CD4-positive, alpha-beta T cell treated with Interferon alpha-2 for 1 hour (primary cell): ENCODE measurements around the gene PHOSPHO1.
A peak's percentile ranks its signal among the peaks of the same experiment; 100 is the strongest.

Source experiments
- DNase-seq, 2 donors: peaks; one replicate each; pipeline ENCODE4 v3.0.0-alpha.2; 2020 to 2022

The PHOSPHO1 gene

GRCh38 chr17:49241692-49242397 is 11.3 kb upstream of the PHOSPHO1 start:
- DNase-seq = no peak

- no peak for DNase-seq
Measured at GRCh38 chr17:49241040-49241439, 10.5 kb upstream of the PHOSPHO1 start.

- no peak for DNase-seq
Measured at GRCh38 chr17:49240619-49241018, 10.0 kb upstream of the PHOSPHO1 start.

GRCh38 chr17:49239963-49240362 is 9.4 kb upstream of the PHOSPHO1 start:
- no peak for DNase-seq

- DNase-seq = no peak
Measured at GRCh38 chr17:49235896-49236295, 5.3 kb upstream of the PHOSPHO1 start.

- no peak for DNase-seq
Measured at GRCh38 chr17:49234509-49235080, 4.0 kb upstream of the PHOSPHO1 start.

GRCh38 chr17:49231563-49231894 is 942 bp upstream of the PHOSPHO1 start:
- DNase-seq = no peak

- DNase-seq = no peak
Measured at GRCh38 chr17:49229805-49230600, 584 bp downstream of the PHOSPHO1 start.

GRCh38 chr17:49229076-49229804 is 1.3 kb downstream of the PHOSPHO1 start:
- DNase-seq = no peak

GRCh38 chr17:49227436-49228261 is 2.9 kb downstream of the PHOSPHO1 start:
- peak; percentile 77 to 80 for DNase-seq

GRCh38 chr17:49226771-49227435 is 3.7 kb downstream of the PHOSPHO1 start:
- no peak for DNase-seq

- DNase-seq = no peak
Measured at GRCh38 chr17:49225554-49226236, 4.9 kb downstream of the PHOSPHO1 start.

- no peak for DNase-seq
Measured at GRCh38 chr17:49224997-49225337, 5.6 kb downstream of the PHOSPHO1 start.

GRCh38 chr17:49224198-49224996 is 6.2 kb downstream of the PHOSPHO1 start:
- DNase-seq = peak; percentile 33 to 63

GRCh38 chr17:49223517-49224197 is 6.9 kb downstream of the PHOSPHO1 start:
- peak; percentile 56 to 74 for DNase-seq

GRCh38 chr17:49223168-49223516 is 7.4 kb downstream of the PHOSPHO1 start:
- no peak for DNase-seq

GRCh38 chr17:49219987-49220386 is 10.6 kb downstream of the PHOSPHO1 start:
- DNase-seq = no peak

- DNase-seq = peak; percentile 74 to 76
Measured at GRCh38 chr17:49218941-49219913, 11.4 kb downstream of the PHOSPHO1 start.
